Measurements from ENCODE around the gene MTNR1B.

The MTNR1B gene

DNA sequence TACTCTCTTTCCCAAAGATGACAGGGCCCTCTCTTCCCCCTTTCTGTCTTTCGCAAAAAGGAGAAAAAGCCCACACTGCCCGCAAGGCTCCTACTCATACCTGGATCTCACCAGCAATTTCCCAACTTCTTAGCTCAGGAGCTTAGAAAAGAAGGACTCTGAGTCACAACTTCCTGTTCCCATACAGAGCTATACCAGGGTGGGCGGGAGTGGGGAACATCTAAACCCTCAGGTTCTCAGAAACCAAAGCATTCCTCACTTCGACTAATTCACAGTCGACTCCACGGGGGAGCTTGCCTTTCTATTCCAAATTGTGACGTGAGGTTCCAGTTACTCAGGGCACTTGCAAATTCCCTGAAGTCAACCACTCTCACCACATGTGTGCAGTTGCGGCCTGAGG is 61.9 kb downstream of the MTNR1B start:
- H3K4me1 ChIP-seq (ENCODE audit: control insufficient read depth in 1 of 2, insufficient read depth in 2 of 2, low read length in 2 of 2), result no peaks in the 10 kb centered on the region
- H3K27me3 ChIP-seq (ENCODE audit: control insufficient read depth in 1 of 2, insufficient read depth in 2 of 2, low read length in 2 of 2), result no peaks in the 10 kb centered on the region
- H3K36me3 ChIP-seq (ENCODE audit: control insufficient read depth in 1 of 2, insufficient read depth in 2 of 2, low read length in 2 of 2), result no peaks in the 10 kb centered on the region
- H3K9me3 ChIP-seq (ENCODE audit: control insufficient read depth in 1 of 2, low read length in 2 of 2), result no peaks in the 10 kb centered on the region
- no peak overlapping the region for H3K4me3 ChIP-seq (ENCODE audit: low read depth in 1 of 2, low read length in 2 of 2)
- no peak overlapping the region for H3K27ac ChIP-seq (ENCODE audit: low read depth, low read length)
- no peak overlapping the region for H3K9ac ChIP-seq (ENCODE audit: low read depth in 1 of 2, low read length in 2 of 2)

Data from duodenal mucosa (tissue), 2 donors.